Left ventricle myocardium inferior (tissue), 1 donor: ENCODE measurements around the gene CBL. TPM values are rescaled to one million over a fixed set of nuclear protein-coding genes. Genes with fewer than 3 reads are reported as not detected.

Experiments used
- DNase-seq: peaks from one replicate; pipeline ENCODE4 v3.0.0-alpha.2; 2020
- H3K27ac ChIP-seq: fragments of 200-600 bp; replicated peaks from 2 replicates; pipeline ENCODE4 v1.8.0; 2021
- H3K27me3 ChIP-seq: fragments of 200-600 bp; 2 replicates; pipeline ENCODE4 v1.8.0; 2021; ENCODE audit warnings: low read depth
- H3K36me3 ChIP-seq: fragments of 200-600 bp; 2 replicates; pipeline ENCODE4 v1.8.0; 2021
- H3K4me1 ChIP-seq: fragments of 200-600 bp; 2 replicates; pipeline ENCODE4 v1.8.0; 2021
- H3K4me3 ChIP-seq: fragments of 200-600 bp; 2 replicates; pipeline ENCODE4 v1.8.0; 2021; ENCODE audit warnings: mild to moderate bottlenecking, moderate library complexity
- H3K9me3 ChIP-seq: fragments of 200-600 bp; replicated peaks from 2 replicates; pipeline ENCODE4 v1.8.0; 2021
- CTCF ChIP-seq: fragments of 200-600 bp; IDR thresholded peaks from 2 replicates; pipeline ENCODE4 v1.8.0; 2021; ENCODE audit warnings: antibody characterized with exemption, mild to moderate bottlenecking, borderline replicate concordance
- intact Hi-C: fragments of 100-400 bp; cut with micrococcal nuclease; formaldehyde crosslinking; loops from one replicate; pipeline ENCODE4 v1.11.0; 2022
- total RNA-seq: library from RNA; stranded (reverse); fragmentation: NEBNext Ultra II Directional; extraction: Animal tissue kit (Norgen Biotek cat#: 25700); gene quantifications from one replicate; pipeline ENCODE4 v1.2.1, GENCODE V29; 2021
- donor health status: DM: no; HTN: yes; CAD: no; lungs with severe emphysema.

CBL gene
- total RNA-seq, 1 donor from 2014 or later: 7.0 TPM

GRCh38 chr11:119335655-119336543 is 129.8 kb downstream of the CBL start:
- Histone ChIP-seq H3K4me1 (peaks cover 71% of the 10 kb centered on the region), H3K27me3 (no peaks in the 10 kb centered on the region), H3K27ac (peak overlapping the region; percentile 90), H3K36me3 (peaks cover 5% of the 10 kb centered on the region), H3K9me3 (no peaks in the 10 kb centered on the region), H3K4me3 (peak overlapping the region; percentile 97)
- no peak for DNase-seq
- TF ChIP-seq CTCF: no peak
- intact Hi-C loops: no loop called here

- Histone ChIP-seq H3K9me3 (no peaks in the 10 kb centered on the region), H3K4me3 (no peak overlapping the region), H3K36me3 (peaks cover 5% of the 10 kb centered on the region), H3K27me3 (no peaks in the 10 kb centered on the region), H3K27ac (peak overlapping the region; percentile 39), H3K4me1 (peaks cover 81% of the 10 kb centered on the region)
- TF ChIP-seq CTCF: no peak
- intact Hi-C loops: no loop called here
- DNase-seq: no peak
Observed at GRCh38 chr11:119336744-119337469, 130.8 kb downstream of the CBL start.

GRCh38 chr11:119337581-119338317 is 131.6 kb downstream of the CBL start:
- peaks cover 82% of the 10 kb centered on the region for H3K4me1 ChIP-seq
- H3K36me3 ChIP-seq: peaks cover 5% of the 10 kb centered on the region
- peak overlapping the region; percentile 39 for H3K27ac ChIP-seq
- H3K9me3 ChIP-seq: no peaks in the 10 kb centered on the region
- H3K4me3 ChIP-seq: peak overlapping the region; percentile 77
- no peaks in the 10 kb centered on the region for H3K27me3 ChIP-seq
- no peak for DNase-seq
- intact Hi-C loops: no loop called here
- TF ChIP-seq CTCF: no peak

GRCh38 chr11:119338318-119338890 is 132.3 kb downstream of the CBL start:
- H3K4me3 ChIP-seq: peak overlapping the region; percentile 77
- H3K27me3 ChIP-seq: no peaks in the 10 kb centered on the region
- no peaks in the 10 kb centered on the region for H3K9me3 ChIP-seq
- peak; percentile 65 for DNase-seq
- intact Hi-C loops: no loop called here
- H3K27ac ChIP-seq: peak overlapping the region; percentile 95
- peak; percentile 82 for TF ChIP-seq CTCF
- peaks cover 5% of the 10 kb centered on the region for H3K36me3 ChIP-seq
- peaks cover 82% of the 10 kb centered on the region for H3K4me1 ChIP-seq
